D721Med (cell line): ENCODE data around the gene CIITA.

Source experiments
- DNase-seq: peaks from one replicate; pipeline ENCODE4 v3.0.0; 2011; ENCODE audit warnings: low spot score; ENCODE audit not compliant: insufficient read length
- FAIRE-seq: peaks from 2 replicates; lab custom pipeline; 2011; peaks lifted over from hg19 to GRCh38; lab: Jason Lieb, UNC
- TF ChIP-seq, protein P1 (sequence below): IDR thresholded peaks from 2 replicates; pipeline ENCODE4 v1.5.1; 2012; ENCODE audit warnings: mild to moderate bottlenecking, control low read depth; ENCODE audit not compliant: insufficient read depth; ENCODE audit errors: missing control alignments

Gene CIITA

DNA sequence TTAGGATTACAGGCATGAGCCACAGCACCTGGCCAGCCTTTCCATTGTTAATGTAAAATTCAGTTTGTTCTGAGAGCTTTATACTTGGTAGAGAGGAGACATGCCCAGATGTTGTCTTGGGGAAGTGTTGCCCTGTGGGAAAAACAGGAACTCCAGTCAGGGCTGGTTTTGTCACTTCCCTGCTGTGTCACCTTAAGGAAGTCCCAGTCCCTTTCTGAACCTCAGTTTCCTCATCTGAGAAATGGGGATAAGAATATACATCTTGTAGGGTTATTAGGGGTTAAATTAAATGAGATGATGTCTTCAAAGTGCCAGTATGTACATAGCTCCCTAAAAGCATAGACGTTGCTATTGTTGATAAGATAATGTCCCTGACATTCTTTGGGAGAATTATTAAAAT is 92.6 kb downstream of the CIITA start:
- DNase-seq: no peak
- no peak for FAIRE-seq
- TF ChIP-seq, protein P1, sequence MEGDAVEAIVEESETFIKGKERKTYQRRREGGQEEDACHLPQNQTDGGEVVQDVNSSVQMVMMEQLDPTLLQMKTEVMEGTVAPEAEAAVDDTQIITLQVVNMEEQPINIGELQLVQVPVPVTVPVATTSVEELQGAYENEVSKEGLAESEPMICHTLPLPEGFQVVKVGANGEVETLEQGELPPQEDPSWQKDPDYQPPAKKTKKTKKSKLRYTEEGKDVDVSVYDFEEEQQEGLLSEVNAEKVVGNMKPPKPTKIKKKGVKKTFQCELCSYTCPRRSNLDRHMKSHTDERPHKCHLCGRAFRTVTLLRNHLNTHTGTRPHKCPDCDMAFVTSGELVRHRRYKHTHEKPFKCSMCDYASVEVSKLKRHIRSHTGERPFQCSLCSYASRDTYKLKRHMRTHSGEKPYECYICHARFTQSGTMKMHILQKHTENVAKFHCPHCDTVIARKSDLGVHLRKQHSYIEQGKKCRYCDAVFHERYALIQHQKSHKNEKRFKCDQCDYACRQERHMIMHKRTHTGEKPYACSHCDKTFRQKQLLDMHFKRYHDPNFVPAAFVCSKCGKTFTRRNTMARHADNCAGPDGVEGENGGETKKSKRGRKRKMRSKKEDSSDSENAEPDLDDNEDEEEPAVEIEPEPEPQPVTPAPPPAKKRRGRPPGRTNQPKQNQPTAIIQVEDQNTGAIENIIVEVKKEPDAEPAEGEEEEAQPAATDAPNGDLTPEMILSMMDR: no peak

GRCh38 chr16:10970065-10970464 is 93.1 kb downstream of the CIITA start:
- FAIRE-seq: no peak
- DNase-seq: no peak
- TF ChIP-seq, protein P1: no peak

DNA sequence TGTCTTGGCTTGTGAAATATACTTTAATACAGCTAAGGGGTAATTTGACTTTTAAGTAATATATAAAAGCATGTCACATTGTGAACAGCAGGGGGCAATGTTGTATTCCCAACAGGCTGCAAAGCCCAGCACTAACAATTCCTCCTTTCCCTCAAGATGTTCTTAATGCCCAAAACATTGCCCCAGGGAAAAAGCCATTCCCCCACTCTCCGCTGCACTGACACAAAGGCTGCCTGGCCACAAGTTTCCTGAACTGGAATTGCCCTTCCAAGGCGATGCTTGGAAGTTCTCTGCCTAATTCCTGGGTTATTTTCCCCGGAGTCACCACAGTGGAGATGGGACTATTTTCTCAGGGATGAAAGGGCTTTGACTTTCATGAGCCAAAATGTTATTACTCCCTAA is 94.6 kb downstream of the CIITA start:
- FAIRE-seq: no peak
- TF ChIP-seq, protein P1: peak; percentile 79
- no peak for DNase-seq

GRCh38 chr16:10972108-10972818 is 95.3 kb downstream of the CIITA start:
- DNase-seq: no peak
- TF ChIP-seq, protein P1: no peak
- no peak for FAIRE-seq

GRCh38 chr16:10972819-10973464 is 95.9 kb downstream of the CIITA start:
- DNase-seq (no peak), FAIRE-seq (no peak)
- TF ChIP-seq, protein P1: no peak

GRCh38 chr16:10976634-10977033 is 99.6 kb downstream of the CIITA start:
- FAIRE-seq (no peak), DNase-seq (no peak)
- TF ChIP-seq, protein P1: no peak

- TF ChIP-seq, protein P1: no peak
- FAIRE-seq (no peak), DNase-seq (no peak)
These were observed 101.1 kb downstream of the CIITA start for GRCh38 chr16:10978124-10978523.
